Thyroid gland (tissue), 4 donors: ENCODE data around the gene RFX7. TPM values are rescaled to one million over a fixed set of nuclear protein-coding genes. Genes with fewer than 3 reads are reported as not detected.

Experiments
- DNase-seq, 2 donors: peaks; one replicate each; pipeline ENCODE4 v3.0.0-alpha.2; 2019
- H3K27ac ChIP-seq, 3 donors: fragments of 200-600 bp; sonication (generic); 1 replicate in 2 of 3; 2 replicates in 1 of 3; pipeline ENCODE4 v1.5.1; 2016 to 2019; ENCODE audit warnings: mild to moderate bottlenecking in 1 of 3, moderate library complexity in 1 of 3
- H3K27me3 ChIP-seq: fragments of 200-600 bp; sonication (generic); one replicate; pipeline ENCODE4 v1.5.1; 2019
- H3K36me3 ChIP-seq, 2 donors: fragments of 200-600 bp; sonication (generic); one replicate each; pipeline ENCODE4 v1.5.1; 2016 to 2019
- H3K4me1 ChIP-seq, 2 donors: fragments of 200-600 bp; sonication (generic); one replicate each; pipeline ENCODE4 v1.5.1; 2017 to 2019
- H3K4me3 ChIP-seq, 3 donors: fragments of 200-600 bp; sonication (generic); replicated peaks in 1 of 3; 1 replicate in 2 of 3; 2 replicates in 1 of 3; pipeline ENCODE4 v1.5.1; 2016; ENCODE audit warnings: mild to moderate bottlenecking in 1 of 3
- H3K9me3 ChIP-seq: fragments of 200-600 bp; sonication (generic); one replicate; pipeline ENCODE4 v1.5.1; 2017
- CTCF ChIP-seq, 6 experiments: fragments of 200-600 bp in 3 of 6; fragments of 450-650 bp in 3 of 6; sonication (generic) in 3 of 6; IDR thresholded peaks; one replicate each; pipeline ENCODE4 v1.5.1; 2016 to 2019; ENCODE audit warnings: antibody characterized with exemption in 6 of 6, mild to moderate bottlenecking in 2 of 6, inconsistent platforms in 1 of 6, moderate library complexity in 1 of 6
- POLR2A ChIP-seq, 2 donors: fragments of 450-650 bp; IDR thresholded peaks; one replicate each; pipeline ENCODE4 v1.6.1; 2017; ENCODE audit warnings: antibody characterized with exemption in 2 of 2, mild to moderate bottlenecking in 2 of 2, moderate library complexity in 1 of 2
- WGBS, 2 donors: methylation state at CpG; one replicate each; pipeline ENCODE4 v1.1.5; 2017; 5-methylcytosine and 5-hydroxymethylcytosine counted together
- intact Hi-C: fragments of 100-400 bp; cut with DNase I; formaldehyde crosslinking; loops from one replicate; pipeline ENCODE4 v1.15.1; 2023
- total RNA-seq, 4 donors: library from RNA; depleted of rRNA; stranded (reverse); fragments of >200 nt; gene quantifications; one replicate each; pipeline ENCODE4 v1.2.3, GENCODE V29; 2016

RFX7 gene
- total RNA-seq, 4 donors from 2014 or later: 9.7 to 12.6 (median 11.4) TPM

GRCh38 chr15:56049577-56049976 lies 194.1 kb downstream of the RFX7 start:
- no peaks in the 10 kb centered on the region for H3K4me1 ChIP-seq
- no peak overlapping the region for H3K4me3 ChIP-seq
- no peak overlapping the region for H3K27ac ChIP-seq
- H3K9me3 ChIP-seq: no peaks in the 10 kb centered on the region
- no peak for DNase-seq
- intact Hi-C loops: no loop called here
- no peaks in the 10 kb centered on the region for H3K27me3 ChIP-seq
- 73 to 91% methylated on average over 5 of the region's 5 CpGs for WGBS, 2 donors
- H3K36me3 ChIP-seq: no peaks in the 10 kb centered on the region
- no peak for TF ChIP-seq POLR2A (IDR thresholded peaks at IDR 0.05)
- no peak for TF ChIP-seq CTCF (IDR thresholded peaks at IDR 0.05)

GRCh38 chr15:56047354-56047753 lies 196.3 kb downstream of the RFX7 start:
- Histone ChIP-seq H3K9me3 (no peaks in the 10 kb centered on the region), H3K36me3 (no peaks in the 10 kb centered on the region), H3K27ac (no peak overlapping the region), H3K27me3 (no peaks in the 10 kb centered on the region), H3K4me1 (no peaks in the 10 kb centered on the region), H3K4me3 (no peak overlapping the region)
- WGBS, 2 donors: 58 to 71% methylated on average over 1 of the region's 1 CpG
- intact Hi-C loops: no loop called here
- TF ChIP-seq POLR2A (IDR thresholded peaks at IDR 0.05) (no peak), CTCF (IDR thresholded peaks at IDR 0.05) (no peak)
- DNase-seq: no peak

GRCh38 chr15:56045068-56045748 lies 198.5 kb downstream of the RFX7 start:
- 84 to 87% methylated on average over 3 of the region's 3 CpGs for WGBS, 2 donors
- Histone ChIP-seq H3K9me3 (no peaks in the 10 kb centered on the region), H3K36me3 (no peaks in the 10 kb centered on the region), H3K27ac (no peak overlapping the region), H3K4me1 (no peaks in the 10 kb centered on the region), H3K27me3 (no peaks in the 10 kb centered on the region), H3K4me3 (no peak overlapping the region)
- TF ChIP-seq CTCF (IDR thresholded peaks at IDR 0.05) (no peak), POLR2A (IDR thresholded peaks at IDR 0.05) (no peak)
- intact Hi-C loops: no loop called here
- no peak for DNase-seq

GRCh38 chr15:56042982-56043980 lies 200.4 kb downstream of the RFX7 start:
- intact Hi-C loops: no loop called here
- DNase-seq: no peak
- Histone ChIP-seq H3K4me1 (no peaks in the 10 kb centered on the region), H3K36me3 (no peaks in the 10 kb centered on the region), H3K27ac (no peak overlapping the region), H3K27me3 (no peaks in the 10 kb centered on the region), H3K9me3 (no peaks in the 10 kb centered on the region), H3K4me3 (no peak overlapping the region)
- WGBS, 2 donors: 82 to 86% methylated on average over 8 of the region's 8 CpGs
- no peak for TF ChIP-seq POLR2A (IDR thresholded peaks at IDR 0.05)
- no peak for TF ChIP-seq CTCF (IDR thresholded peaks at IDR 0.05)

GRCh38 chr15:56042498-56042897 lies 201.2 kb downstream of the RFX7 start:
- Histone ChIP-seq H3K27ac (no peak overlapping the region), H3K4me3 (no peak overlapping the region), H3K4me1 (no peaks in the 10 kb centered on the region), H3K27me3 (no peaks in the 10 kb centered on the region), H3K36me3 (no peaks in the 10 kb centered on the region), H3K9me3 (no peaks in the 10 kb centered on the region)
- 77 to 83% methylated on average over 4 of the region's 4 CpGs for WGBS, 2 donors
- intact Hi-C loops: no loop called here
- TF ChIP-seq CTCF (IDR thresholded peaks at IDR 0.05) (no peak), POLR2A (IDR thresholded peaks at IDR 0.05) (no peak)
- no peak for DNase-seq
